Stimulated activated CD4-positive, alpha-beta T cell treated with anti-CD3 and anti-CD28 coated beads, TNF-alpha, amount 100 ng/mL, for 24 hours (primary cell): ENCODE data around the gene DOHH.

Source experiments
- DNase-seq, 3 experiments: peaks; one replicate each; pipeline ENCODE4 v3.0.0-alpha.2; 2020; ENCODE audit warnings: low read depth in 3 of 3

Gene DOHH

DNA sequence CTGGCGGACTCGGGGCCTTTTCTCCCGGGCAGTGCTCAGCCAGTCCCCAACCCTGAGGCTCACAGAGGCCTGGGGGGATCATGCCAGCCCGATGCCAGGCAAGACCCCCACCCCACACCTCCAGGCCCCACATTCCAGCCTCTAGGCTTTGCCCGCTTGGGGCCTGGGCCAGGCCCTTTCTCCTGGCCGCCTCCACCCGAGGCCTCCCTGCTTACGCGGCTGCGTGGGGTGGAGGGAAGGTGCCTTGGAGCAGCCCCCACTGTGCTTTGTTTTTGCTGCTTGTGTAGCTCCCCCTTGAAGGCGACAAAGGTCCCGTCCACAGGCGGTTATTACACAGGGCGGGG lies 58.5 kb downstream of the DOHH start:
- DNase-seq, result no peak

GRCh38 chr19:3441089-3441985 lies 59.1 kb downstream of the DOHH start:
- DNase-seq, result no peak
